Fibroblast of mammary gland (primary cell): ENCODE measurements around the gene CDC23.
"Not testable (repeated sequence)": the region's sequence is repeated elsewhere in the genome, so short reads cannot be mapped to it uniquely, and the experiment has no call there.

Experiments used
- DNase-seq: peaks from one replicate; pipeline ENCODE4 v3.0.0-alpha.2; 2010; ENCODE audit warnings: low read depth
- H3K4me3 ChIP-seq: 2 replicates; pipeline ENCODE4 v1.5.1; 2011; ENCODE audit warnings: low read depth, mild to moderate bottlenecking, low read length, moderate library complexity; ENCODE audit not compliant: control insufficient read depth
- CTCF ChIP-seq: conservative IDR thresholded peaks from 2 replicates; pipeline ENCODE4 v1.5.1; 2011; ENCODE audit warnings: low read depth, low read length, inconsistent platforms; ENCODE audit not compliant: control insufficient read depth, insufficient read depth

CDC23 gene

GRCh38 chr5:138149530-138149929 is 63.6 kb downstream of the CDC23 start:
- H3K4me3 ChIP-seq, result no peak overlapping the region
- DNase-seq, result peak; percentile 17
- TF ChIP-seq CTCF, result no peak

- TF ChIP-seq CTCF, result no peak
- no peak overlapping the region for H3K4me3 ChIP-seq
- peak; percentile 88 for DNase-seq
Measured at GRCh38 chr5:138148811-138149210, 64.3 kb downstream of the CDC23 start.

- not testable (repeated sequence) for DNase-seq, H3K4me3 ChIP-seq
Measured at GRCh38 chr5:138143578-138143977, 69.5 kb downstream of the CDC23 start.

GRCh38 chr5:138141734-138142133 is 71.4 kb downstream of the CDC23 start:
- no peak overlapping the region for H3K4me3 ChIP-seq
- TF ChIP-seq CTCF, result no peak
- DNase-seq, result no peak

- H3K4me3 ChIP-seq, result no peak overlapping the region
- DNase-seq, result no peak
- TF ChIP-seq CTCF, result no peak
Measured at GRCh38 chr5:138140268-138140667, 72.9 kb downstream of the CDC23 start.

GRCh38 chr5:138139781-138140090 is 73.4 kb downstream of the CDC23 start:
- H3K4me3 ChIP-seq, result no peak overlapping the region
- TF ChIP-seq CTCF, result no peak
- no peak for DNase-seq

- peak within 1 kb of the TSS; percentile 61 for H3K4me3 ChIP-seq
- TF ChIP-seq CTCF, result no peak
- DNase-seq, result peak; percentile 61
Measured at GRCh38 chr5:138138949-138139780, 74.0 kb downstream of the CDC23 start, which contains the start of gene NME5. TSS of gene NME5 (minus strand) at chr5:138139428. CDS start at chr5:138138780, 648 bp downstream.
